ENCODE results near the gene BOLL. TPM values are rescaled to one million over a fixed set of nuclear protein-coding genes. Genes with fewer than 3 reads are reported as not detected.
A peak's percentile ranks its signal among the peaks of the same experiment; 100 is the strongest.
"Not testable (repeated sequence)": the region's sequence is repeated elsewhere in the genome, so short reads cannot be mapped to it uniquely, and the experiment has no call there.

The BOLL gene
- total RNA-seq, 1 experiment from 2014 or later = not detected

DNA sequence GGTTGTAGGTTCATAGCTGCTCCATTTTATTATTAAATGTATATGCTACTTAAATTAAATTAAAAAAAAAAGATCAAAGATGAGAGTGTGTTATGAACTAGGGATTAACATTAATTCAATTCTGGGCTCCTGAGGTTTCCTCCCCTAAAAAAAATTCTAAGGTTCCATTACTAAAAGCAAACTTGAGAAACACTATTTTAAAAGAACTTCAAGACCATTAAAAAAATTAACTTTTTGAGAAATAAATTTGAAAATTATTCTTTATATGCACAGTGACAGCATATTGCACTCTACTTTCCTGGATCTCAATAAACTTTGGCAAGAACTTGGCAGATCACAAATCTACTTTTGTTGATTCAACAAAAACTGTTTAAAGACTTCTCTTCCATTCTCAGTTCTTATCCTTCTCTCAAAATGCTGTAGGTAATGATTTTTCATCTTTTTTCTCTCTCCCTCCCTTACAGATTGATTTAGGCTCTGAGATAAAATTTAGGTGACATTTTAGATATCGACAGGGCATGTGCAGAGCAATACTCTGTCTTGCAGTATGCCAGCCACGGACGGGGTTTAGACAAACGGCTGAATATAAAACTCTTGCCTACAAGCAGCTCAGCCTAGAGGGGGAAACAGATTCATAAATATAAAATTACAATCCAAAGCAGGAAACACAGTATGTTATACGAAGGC, 80.5 kb downstream of the BOLL start:
- Histone ChIP-seq H3K4me2 (ENCODE audit: low read length) (peak overlapping the region; percentile 88), H3K4me1 (ENCODE audit: insufficient read depth, low read length) (peaks cover 14% of the 10 kb centered on the region), H3K27ac (ENCODE audit: low read length) (peak overlapping the region; percentile 34), H3K4me3 (ENCODE audit: low read length) (peak overlapping the region; percentile 75), H3K9me3 (ENCODE audit: low read length) (no peaks in the 10 kb centered on the region), H4K20me1 (ENCODE audit: low read length) (peaks cover 33% of the 10 kb centered on the region), H2AFZ (ENCODE audit: low read length) (peak overlapping the region; percentile 96), H3K36me3 (ENCODE audit: low read depth, low read length) (no peaks in the 10 kb centered on the region), H3K79me2 (ENCODE audit: low read length) (peaks cover 44% of the 10 kb centered on the region), H3K9ac (ENCODE audit: low read length) (peak overlapping the region; percentile 77), H3K9me2 (replicated peaks; ENCODE audit: low read length) (no peaks in the 10 kb centered on the region), H3F3A (ENCODE audit: low read length, unreplicated experiment) (no peaks in the 10 kb centered on the region), H3K27me3 (ENCODE audit: low read length) (no peaks in the 10 kb centered on the region)
- peak; percentile 43 for ATAC-seq
- ChIA-PET POLR2A (ENCODE audit: unreplicated experiment) (interaction anchor here (0.6 to 1.1 kb wide), 3 partner anchors 11 to 204 kb away, joined by 3 to 9 read pairs (median 3); partner anchors contain the start of gene HSPE1), CTCF (interaction anchor here (0.6 to 0.8 kb wide), 2 partner anchors 105 to 953 kb away, joined by 3 to 4 read pairs; no protein-coding TSS in a partner anchor)
- TSS peak; percentile 74 for BruUV-seq (replicated peaks)
- no peak for DNase-seq
- no peak for TF ChIP-seq EZH2phosphoT487 (IDR thresholded peaks at IDR 0.05; ENCODE audit: borderline replicate concordance, low read length)
- no peak for TF ChIP-seq EZH2 (IDR thresholded peaks at IDR 0.05; ENCODE audit: low read length, unreplicated experiment)
- TF ChIP-seq, protein P1, sequence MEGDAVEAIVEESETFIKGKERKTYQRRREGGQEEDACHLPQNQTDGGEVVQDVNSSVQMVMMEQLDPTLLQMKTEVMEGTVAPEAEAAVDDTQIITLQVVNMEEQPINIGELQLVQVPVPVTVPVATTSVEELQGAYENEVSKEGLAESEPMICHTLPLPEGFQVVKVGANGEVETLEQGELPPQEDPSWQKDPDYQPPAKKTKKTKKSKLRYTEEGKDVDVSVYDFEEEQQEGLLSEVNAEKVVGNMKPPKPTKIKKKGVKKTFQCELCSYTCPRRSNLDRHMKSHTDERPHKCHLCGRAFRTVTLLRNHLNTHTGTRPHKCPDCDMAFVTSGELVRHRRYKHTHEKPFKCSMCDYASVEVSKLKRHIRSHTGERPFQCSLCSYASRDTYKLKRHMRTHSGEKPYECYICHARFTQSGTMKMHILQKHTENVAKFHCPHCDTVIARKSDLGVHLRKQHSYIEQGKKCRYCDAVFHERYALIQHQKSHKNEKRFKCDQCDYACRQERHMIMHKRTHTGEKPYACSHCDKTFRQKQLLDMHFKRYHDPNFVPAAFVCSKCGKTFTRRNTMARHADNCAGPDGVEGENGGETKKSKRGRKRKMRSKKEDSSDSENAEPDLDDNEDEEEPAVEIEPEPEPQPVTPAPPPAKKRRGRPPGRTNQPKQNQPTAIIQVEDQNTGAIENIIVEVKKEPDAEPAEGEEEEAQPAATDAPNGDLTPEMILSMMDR (conservative IDR thresholded peaks at IDR 0.05; ENCODE audit: low read depth, low read length) = no peak
- intact Hi-C loops (cut with micrococcal nuclease) = loop anchor here (1.0 to 10.0 kb wide), 5 partner anchors 92 to 547 kb away; partner anchors contain the start of genes MOB4 and SF3B1

DNA sequence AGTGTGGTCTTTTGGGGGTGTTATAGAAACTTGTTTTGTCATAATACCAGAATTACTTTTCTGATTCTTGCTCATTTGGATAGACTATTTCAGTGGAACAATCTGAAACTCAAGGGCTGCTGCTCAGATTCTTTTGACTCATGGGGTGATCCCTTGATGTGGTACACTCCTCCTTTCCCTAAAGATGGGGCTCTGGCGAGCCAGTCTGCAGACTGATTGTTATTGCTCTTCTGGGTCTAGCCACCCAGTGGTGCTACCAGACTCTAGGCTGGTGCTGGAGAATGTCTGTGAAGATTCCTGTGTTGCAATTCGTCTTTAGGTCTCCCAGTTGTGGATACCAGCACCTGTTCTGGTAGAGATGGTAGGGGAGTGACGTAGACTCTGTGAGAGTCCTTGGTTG, 84.2 kb downstream of the BOLL start:
- H3K27ac ChIP-seq (ENCODE audit: low read length) = no peak overlapping the region
- H3K4me3 ChIP-seq (ENCODE audit: low read length) = no peak overlapping the region
- H3K79me2 ChIP-seq (ENCODE audit: low read length) = peaks cover 7% of the 10 kb centered on the region
- TF ChIP-seq, protein P1 (conservative IDR thresholded peaks at IDR 0.05; ENCODE audit: low read depth, low read length) = no peak
- TF ChIP-seq EZH2 (IDR thresholded peaks at IDR 0.05; ENCODE audit: low read length, unreplicated experiment) (no peak), EZH2phosphoT487 (IDR thresholded peaks at IDR 0.05; ENCODE audit: borderline replicate concordance, low read length) (no peak)
- H3K27me3 ChIP-seq (ENCODE audit: low read length) = no peaks in the 10 kb centered on the region
- H3K9ac ChIP-seq (ENCODE audit: low read length) = no peak overlapping the region
- ChIA-PET POLR2A (ENCODE audit: unreplicated experiment) (no interaction called here), CTCF (interaction anchor here (0.6 kb wide), 1 partner anchor 101 kb away, joined by 3 read pairs; no protein-coding TSS in a partner anchor)
- H3F3A ChIP-seq (ENCODE audit: low read length, unreplicated experiment) = no peaks in the 10 kb centered on the region
- H4K20me1 ChIP-seq (ENCODE audit: low read length) = peaks cover under 1% of the 10 kb centered on the region
- H2AFZ ChIP-seq (ENCODE audit: low read length) = no peak overlapping the region
- H3K9me2 ChIP-seq (replicated peaks; ENCODE audit: low read length) = no peaks in the 10 kb centered on the region
- H3K4me1 ChIP-seq (ENCODE audit: insufficient read depth, low read length) = peaks cover 5% of the 10 kb centered on the region; the same call in 1 of the 2 replicates
- no peaks in the 10 kb centered on the region for H3K36me3 ChIP-seq (ENCODE audit: low read depth, low read length)
- no peaks in the 10 kb centered on the region for H3K9me3 ChIP-seq (ENCODE audit: low read length)
- no TSS peak for BruUV-seq (replicated peaks)
- intact Hi-C loops (cut with micrococcal nuclease) = loop anchor here (10.0 kb wide), 1 partner anchor 266 kb away; the partner anchor contains the start of gene SF3B1
- no peak overlapping the region for H3K4me2 ChIP-seq (ENCODE audit: low read length)
- DNase-seq (no peak), ATAC-seq (no peak)

DNA sequence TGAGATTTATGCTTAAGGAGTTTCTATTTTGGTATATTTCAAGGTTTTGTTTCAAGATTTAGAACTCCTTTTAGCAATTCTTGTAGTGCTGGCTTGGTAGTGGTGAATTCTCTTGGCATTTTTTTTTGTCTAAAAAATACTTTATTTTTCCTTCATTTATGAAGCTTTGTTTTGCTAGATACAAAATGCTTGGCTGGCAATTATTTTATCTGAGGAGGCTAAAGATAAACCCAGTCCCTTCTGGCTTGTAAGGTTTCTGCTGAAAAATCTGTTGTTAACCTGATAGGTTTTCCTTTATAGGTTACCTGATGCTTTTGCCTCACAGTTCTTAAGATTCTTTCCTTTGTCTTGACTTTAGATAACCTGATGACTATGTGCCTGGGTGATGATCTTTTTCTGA, 85.4 kb downstream of the BOLL start:
- intact Hi-C loops (cut with micrococcal nuclease) = loop anchor here (10.0 kb wide), 1 partner anchor 265 kb away; the partner anchor contains the start of gene SF3B1
- POLR2A ChIA-PET (ENCODE audit: unreplicated experiment); H3K36me3 ChIP-seq (ENCODE audit: low read depth, low read length); H3K9me2 ChIP-seq (replicated peaks; ENCODE audit: low read length); H2AFZ ChIP-seq (ENCODE audit: low read length); H3K79me2 ChIP-seq (ENCODE audit: low read length); H3K27me3 ChIP-seq (ENCODE audit: low read length); H3K9ac ChIP-seq (ENCODE audit: low read length); ATAC-seq; H3K9me3 ChIP-seq (ENCODE audit: low read length); H4K20me1 ChIP-seq (ENCODE audit: low read length); H3K4me2 ChIP-seq (ENCODE audit: low read length); CTCF ChIA-PET; H3K4me1 ChIP-seq (ENCODE audit: insufficient read depth, low read length); H3K27ac ChIP-seq (ENCODE audit: low read length); H3K4me3 ChIP-seq (ENCODE audit: low read length); BruUV-seq (replicated peaks); H3F3A ChIP-seq (ENCODE audit: low read length, unreplicated experiment); DNase-seq: not testable (repeated sequence)

DNA sequence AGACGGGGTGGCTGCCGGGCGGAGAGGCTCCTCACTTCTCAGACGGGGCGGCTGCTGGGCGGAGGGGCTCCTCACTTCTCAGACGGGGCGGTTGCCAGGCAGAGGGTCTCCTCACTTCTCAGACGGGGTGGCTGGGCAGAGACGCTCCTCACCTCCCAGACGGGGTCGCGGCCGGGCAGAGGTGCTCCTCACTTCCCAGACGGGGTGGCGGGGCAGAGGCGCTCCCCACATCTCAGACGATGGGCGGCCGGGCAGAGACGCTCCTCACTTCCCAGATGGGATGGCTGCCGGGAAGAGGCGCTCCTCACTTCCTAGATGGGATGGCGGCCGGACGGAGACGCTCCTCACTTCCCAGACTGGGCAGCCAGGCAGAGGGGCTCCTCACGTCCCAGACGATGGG, 88.5 kb downstream of the BOLL start:
- H3K36me3 ChIP-seq (ENCODE audit: low read depth, low read length); CTCF ChIA-PET; H3K9me2 ChIP-seq (replicated peaks; ENCODE audit: low read length); H3K9me3 ChIP-seq (ENCODE audit: low read length); H3K4me1 ChIP-seq (ENCODE audit: insufficient read depth, low read length); H3K27me3 ChIP-seq (ENCODE audit: low read length); H3K27ac ChIP-seq (ENCODE audit: low read length); H3K9ac ChIP-seq (ENCODE audit: low read length); ATAC-seq; H3K4me3 ChIP-seq (ENCODE audit: low read length); H3F3A ChIP-seq (ENCODE audit: low read length, unreplicated experiment); POLR2A ChIA-PET (ENCODE audit: unreplicated experiment); H4K20me1 ChIP-seq (ENCODE audit: low read length); H3K79me2 ChIP-seq (ENCODE audit: low read length); intact Hi-C loops (cut with micrococcal nuclease); BruUV-seq (replicated peaks); H2AFZ ChIP-seq (ENCODE audit: low read length); H3K4me2 ChIP-seq (ENCODE audit: low read length); DNase-seq: not testable (repeated sequence)

DNA sequence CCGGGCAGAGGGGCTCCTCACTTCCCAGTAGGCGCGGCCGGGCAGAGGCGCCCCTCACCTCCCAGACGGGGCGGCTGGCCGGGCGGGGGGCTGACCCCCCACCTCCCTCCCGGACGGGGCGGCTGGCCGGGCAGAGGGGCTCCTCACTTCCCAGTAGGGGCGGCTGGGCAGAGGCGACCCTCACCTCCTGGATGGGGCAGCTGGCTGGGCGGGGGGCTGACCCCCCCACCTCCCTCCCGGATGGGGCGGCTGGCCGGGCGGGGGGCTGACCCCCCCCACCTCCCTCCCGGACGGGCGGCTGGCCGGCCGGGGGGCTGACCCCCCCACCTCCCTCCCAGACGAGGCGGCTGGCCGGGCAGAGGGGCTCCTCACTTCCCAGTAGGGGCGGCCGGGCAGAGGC, 89.1 kb downstream of the BOLL start:
- POLR2A ChIA-PET (ENCODE audit: unreplicated experiment); H3K9ac ChIP-seq (ENCODE audit: low read length); CTCF ChIA-PET; H3K9me2 ChIP-seq (replicated peaks; ENCODE audit: low read length); DNase-seq; intact Hi-C loops (cut with micrococcal nuclease); H3K36me3 ChIP-seq (ENCODE audit: low read depth, low read length); H3K4me3 ChIP-seq (ENCODE audit: low read length); BruUV-seq (replicated peaks); H3F3A ChIP-seq (ENCODE audit: low read length, unreplicated experiment); ATAC-seq; H3K4me2 ChIP-seq (ENCODE audit: low read length); H3K4me1 ChIP-seq (ENCODE audit: insufficient read depth, low read length); H4K20me1 ChIP-seq (ENCODE audit: low read length); H2AFZ ChIP-seq (ENCODE audit: low read length); H3K79me2 ChIP-seq (ENCODE audit: low read length); H3K27me3 ChIP-seq (ENCODE audit: low read length); H3K27ac ChIP-seq (ENCODE audit: low read length); H3K9me3 ChIP-seq (ENCODE audit: low read length): not testable (repeated sequence)

Data from PC-3 (cell line).